HL-60 (cell line): ENCODE measurements around the gene ZBTB5.
A peak's percentile ranks its signal among the peaks of the same experiment; 100 is the strongest.

Source experiments
- DNase-seq, 2 experiments: peaks; one replicate each; pipeline ENCODE4 v3.0.0-alpha.2; 2010 to 2020; ENCODE audit warnings: low read depth in 1 of 2, low spot score in 1 of 2
- H3K27ac ChIP-seq: fragments of 250-450 bp; sonication (Bioruptor Pico); replicated peaks from 2 replicates; pipeline ENCODE4 v1.5.1; 2020; ENCODE audit warnings: mild to moderate bottlenecking, moderate library complexity
- H3K27me3 ChIP-seq: fragments of 250-450 bp; sonication (Bioruptor Pico); 2 replicates; pipeline ENCODE4 v1.5.1; 2021; ENCODE audit warnings: mild to moderate bottlenecking, moderate library complexity; ENCODE audit not compliant: insufficient read depth, poor library complexity, severe bottlenecking
- H3K4me3 ChIP-seq: replicated peaks from 2 replicates; pipeline ENCODE4 v1.5.1; 2011; ENCODE audit warnings: mild to moderate bottlenecking, control low read depth, low read length; ENCODE audit not compliant: insufficient read depth
- GABPA ChIP-seq: IDR thresholded peaks from 2 replicates; pipeline ENCODE4 v1.6.1; 2012; ENCODE audit warnings: low read depth
- POLR2AphosphoS5 ChIP-seq: IDR thresholded peaks from 2 replicates; pipeline ENCODE4 v1.6.1; 2012; ENCODE audit warnings: low read depth
- SPI1 ChIP-seq: IDR thresholded peaks from 2 replicates; pipeline ENCODE4 v1.6.1; 2012; ENCODE audit warnings: low read depth, mild to moderate bottlenecking, borderline replicate concordance
- TF ChIP-seq, protein P1 (sequence below): IDR thresholded peaks from 2 replicates; pipeline ENCODE4 v1.6.1; 2012; ENCODE audit warnings: low read depth; ENCODE audit not compliant: insufficient replicate concordance
- TF ChIP-seq, protein P2 (sequence below): IDR thresholded peaks from one replicate; pipeline ENCODE4 v1.5.1; 2011; ENCODE audit warnings: low read length, control low read depth, inconsistent platforms; ENCODE audit not compliant: insufficient read depth

The ZBTB5 gene

DNA sequence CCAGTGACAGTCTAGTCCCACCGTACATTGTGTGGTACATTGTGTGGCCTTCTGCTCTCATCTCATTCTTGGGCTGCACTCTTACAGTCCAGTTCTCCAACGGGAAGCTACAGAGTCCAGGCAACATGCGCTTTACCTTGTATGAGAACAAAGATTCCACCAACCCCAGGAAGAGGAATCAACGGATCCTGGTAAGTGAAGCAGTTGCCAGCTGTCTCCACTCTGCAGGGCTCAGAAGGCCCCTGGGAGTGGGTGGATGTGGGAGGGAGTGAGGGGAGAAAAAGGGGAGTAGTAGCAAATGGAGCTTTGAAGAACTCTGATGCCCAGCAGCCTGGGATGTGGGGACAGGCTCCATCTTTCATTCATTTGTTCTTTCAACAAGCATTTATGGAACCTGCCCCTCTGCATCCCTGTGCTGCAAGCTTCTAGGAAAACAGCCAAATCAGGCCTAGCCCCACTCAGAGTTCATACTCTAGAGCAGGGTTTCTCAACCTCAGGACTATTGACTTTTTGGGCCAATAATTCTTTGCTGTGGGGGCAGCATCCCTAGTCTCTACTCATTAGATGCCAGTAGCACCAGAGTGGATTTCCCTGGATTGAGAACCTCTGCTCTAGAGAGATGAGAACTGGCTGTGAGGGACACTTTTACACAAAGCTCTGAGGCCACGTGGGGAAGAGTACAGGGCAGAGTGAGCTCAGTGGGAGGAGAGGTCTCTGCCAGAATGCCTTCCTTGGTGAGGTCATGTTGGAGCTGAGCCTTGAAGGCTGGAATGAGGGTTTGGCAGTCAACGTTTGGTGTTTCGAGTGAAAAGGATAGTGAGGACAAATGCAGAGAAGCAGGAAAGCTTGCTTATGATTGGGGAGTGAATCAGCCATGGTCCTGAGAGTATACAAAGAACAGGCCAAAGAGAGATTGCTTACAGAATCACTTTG is 21.6 kb upstream of the ZBTB5 start:
- TF ChIP-seq SPI1 (no peak), GABPA (no peak), POLR2AphosphoS5 (no peak)
- TF ChIP-seq, protein P1, sequence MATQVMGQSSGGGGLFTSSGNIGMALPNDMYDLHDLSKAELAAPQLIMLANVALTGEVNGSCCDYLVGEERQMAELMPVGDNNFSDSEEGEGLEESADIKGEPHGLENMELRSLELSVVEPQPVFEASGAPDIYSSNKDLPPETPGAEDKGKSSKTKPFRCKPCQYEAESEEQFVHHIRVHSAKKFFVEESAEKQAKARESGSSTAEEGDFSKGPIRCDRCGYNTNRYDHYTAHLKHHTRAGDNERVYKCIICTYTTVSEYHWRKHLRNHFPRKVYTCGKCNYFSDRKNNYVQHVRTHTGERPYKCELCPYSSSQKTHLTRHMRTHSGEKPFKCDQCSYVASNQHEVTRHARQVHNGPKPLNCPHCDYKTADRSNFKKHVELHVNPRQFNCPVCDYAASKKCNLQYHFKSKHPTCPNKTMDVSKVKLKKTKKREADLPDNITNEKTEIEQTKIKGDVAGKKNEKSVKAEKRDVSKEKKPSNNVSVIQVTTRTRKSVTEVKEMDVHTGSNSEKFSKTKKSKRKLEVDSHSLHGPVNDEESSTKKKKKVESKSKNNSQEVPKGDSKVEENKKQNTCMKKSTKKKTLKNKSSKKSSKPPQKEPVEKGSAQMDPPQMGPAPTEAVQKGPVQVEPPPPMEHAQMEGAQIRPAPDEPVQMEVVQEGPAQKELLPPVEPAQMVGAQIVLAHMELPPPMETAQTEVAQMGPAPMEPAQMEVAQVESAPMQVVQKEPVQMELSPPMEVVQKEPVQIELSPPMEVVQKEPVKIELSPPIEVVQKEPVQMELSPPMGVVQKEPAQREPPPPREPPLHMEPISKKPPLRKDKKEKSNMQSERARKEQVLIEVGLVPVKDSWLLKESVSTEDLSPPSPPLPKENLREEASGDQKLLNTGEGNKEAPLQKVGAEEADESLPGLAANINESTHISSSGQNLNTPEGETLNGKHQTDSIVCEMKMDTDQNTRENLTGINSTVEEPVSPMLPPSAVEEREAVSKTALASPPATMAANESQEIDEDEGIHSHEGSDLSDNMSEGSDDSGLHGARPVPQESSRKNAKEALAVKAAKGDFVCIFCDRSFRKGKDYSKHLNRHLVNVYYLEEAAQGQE = no peak
- TF ChIP-seq, protein P2, sequence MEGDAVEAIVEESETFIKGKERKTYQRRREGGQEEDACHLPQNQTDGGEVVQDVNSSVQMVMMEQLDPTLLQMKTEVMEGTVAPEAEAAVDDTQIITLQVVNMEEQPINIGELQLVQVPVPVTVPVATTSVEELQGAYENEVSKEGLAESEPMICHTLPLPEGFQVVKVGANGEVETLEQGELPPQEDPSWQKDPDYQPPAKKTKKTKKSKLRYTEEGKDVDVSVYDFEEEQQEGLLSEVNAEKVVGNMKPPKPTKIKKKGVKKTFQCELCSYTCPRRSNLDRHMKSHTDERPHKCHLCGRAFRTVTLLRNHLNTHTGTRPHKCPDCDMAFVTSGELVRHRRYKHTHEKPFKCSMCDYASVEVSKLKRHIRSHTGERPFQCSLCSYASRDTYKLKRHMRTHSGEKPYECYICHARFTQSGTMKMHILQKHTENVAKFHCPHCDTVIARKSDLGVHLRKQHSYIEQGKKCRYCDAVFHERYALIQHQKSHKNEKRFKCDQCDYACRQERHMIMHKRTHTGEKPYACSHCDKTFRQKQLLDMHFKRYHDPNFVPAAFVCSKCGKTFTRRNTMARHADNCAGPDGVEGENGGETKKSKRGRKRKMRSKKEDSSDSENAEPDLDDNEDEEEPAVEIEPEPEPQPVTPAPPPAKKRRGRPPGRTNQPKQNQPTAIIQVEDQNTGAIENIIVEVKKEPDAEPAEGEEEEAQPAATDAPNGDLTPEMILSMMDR = no peak
- peak overlapping the region; percentile 74 for H3K27ac ChIP-seq
- no peaks in the 10 kb centered on the region for H3K27me3 ChIP-seq
- H3K4me3 ChIP-seq = peak overlapping the region; percentile 98
- no peak for DNase-seq

DNA sequence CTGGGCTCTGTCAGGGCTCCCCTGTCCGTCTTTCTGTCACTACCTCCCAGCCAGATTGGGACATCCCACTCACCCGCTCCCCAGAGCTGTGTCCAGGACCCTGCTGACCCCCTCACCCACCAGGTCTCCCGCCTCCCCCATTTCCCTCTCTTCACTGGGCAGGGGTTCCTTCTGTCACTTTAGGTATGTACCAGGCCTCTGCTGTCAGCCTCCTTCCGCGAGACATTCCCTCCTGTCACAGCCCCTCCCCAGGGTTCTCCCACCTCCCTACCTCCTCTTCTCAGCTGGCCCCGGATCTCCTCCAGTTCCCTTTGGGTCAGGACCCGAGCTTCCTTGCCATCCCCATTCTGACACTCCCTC is 21.0 kb upstream of the ZBTB5 start:
- Histone ChIP-seq H3K27me3 (no peaks in the 10 kb centered on the region), H3K4me3 (peak overlapping the region; percentile 98), H3K27ac (peak overlapping the region; percentile 74)
- TF ChIP-seq, protein P1 = no peak
- TF ChIP-seq, protein P2 = no peak
- DNase-seq = peak in 1 of 2 experiments; percentile 9

DNA sequence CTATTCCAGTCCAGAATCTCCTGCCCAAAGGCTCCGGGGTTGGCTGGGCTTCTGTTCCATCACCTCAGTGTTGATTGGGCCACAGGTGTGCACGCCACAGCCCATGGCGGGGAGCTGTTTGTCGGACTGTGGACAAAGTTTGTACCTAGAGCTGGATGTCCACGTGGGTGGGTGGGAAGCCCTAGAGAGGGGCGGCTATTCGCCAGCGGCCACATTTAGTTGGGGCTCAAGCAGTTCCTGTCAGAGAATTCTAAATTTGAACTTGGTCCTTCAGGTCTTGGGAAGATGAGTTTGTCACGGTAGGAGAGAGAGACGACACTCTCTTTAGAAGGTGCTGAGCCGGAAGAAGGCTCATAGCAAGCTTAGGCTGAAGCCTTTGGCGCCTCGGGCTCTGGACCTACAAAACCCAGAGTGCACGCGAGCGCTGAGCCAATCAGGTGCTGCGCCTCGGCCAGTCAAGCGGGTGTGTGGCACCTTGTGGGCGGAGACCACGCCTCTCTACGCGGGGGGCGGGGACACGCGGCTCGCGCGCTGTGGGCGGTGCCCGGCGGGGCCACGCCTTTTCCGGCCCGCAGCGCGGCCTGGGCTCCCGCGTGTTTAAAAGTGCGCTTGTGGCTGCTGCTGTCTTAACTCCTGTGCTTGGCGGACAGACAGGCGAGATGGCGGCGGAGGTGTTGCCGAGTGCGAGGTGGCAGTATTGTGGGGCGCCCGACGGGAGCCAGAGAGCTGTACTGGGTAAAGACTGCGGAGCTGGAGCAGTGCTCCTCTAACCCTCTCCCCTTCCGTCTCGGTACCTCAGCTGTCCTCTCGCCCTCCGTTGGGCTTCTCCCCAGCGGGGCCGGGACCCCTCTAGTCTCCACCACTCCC is 20.4 kb upstream of the ZBTB5 start, which contains the start of gene POLR1E:
POLR1E (plus strand) TSS at position 560 of the 867 bp plus-strand sequence; CDS start at position 660, 100 bp downstream.
- DNase-seq = peak; percentile 90 to 95
- peak within 1 kb of the TSS; percentile 74 for H3K27ac ChIP-seq
- H3K27me3 ChIP-seq = no peaks in the 10 kb centered on the region
- peak; percentile 95 for TF ChIP-seq POLR2AphosphoS5
- TF ChIP-seq, protein P1 = no peak
- peak within 1 kb of the TSS; percentile 98 for H3K4me3 ChIP-seq
